GM19238 (cell line): ENCODE results near the gene TALDO1.

Experiments used
- DNase-seq: peaks from one replicate; pipeline ENCODE4 v3.0.0; 2011; ENCODE audit warnings: low spot score; ENCODE audit not compliant: insufficient read length

The TALDO1 gene

DNA sequence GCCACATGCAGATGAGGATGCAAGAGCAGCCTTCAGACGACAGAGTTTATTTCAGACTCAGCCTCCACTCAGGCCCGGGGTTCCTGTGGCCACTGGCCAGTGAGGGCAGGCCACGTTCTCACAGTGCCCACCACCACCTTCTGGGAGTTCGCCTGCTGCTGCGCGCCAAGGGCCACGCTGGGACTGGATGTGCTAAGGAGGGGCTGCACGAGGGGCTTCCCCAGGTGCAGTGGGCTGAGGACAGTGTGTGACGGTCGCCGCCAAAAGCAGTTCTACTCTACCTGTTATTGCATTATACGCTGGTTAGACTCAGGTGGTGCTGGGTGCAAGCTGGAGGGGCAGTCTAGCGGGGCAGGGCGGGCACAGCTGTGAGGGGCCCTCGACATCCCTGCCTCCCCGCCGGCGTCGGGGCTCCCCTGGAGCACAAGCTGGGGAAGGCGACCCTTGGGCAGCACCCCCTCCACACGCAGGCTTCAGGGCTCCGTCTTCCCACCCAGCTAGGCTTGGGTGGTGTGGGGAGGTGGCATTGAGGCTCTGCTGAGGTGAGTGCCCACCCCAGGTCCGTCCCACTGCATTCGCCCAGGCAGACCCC lies 39.9 kb downstream of the TALDO1 start:
- no peak for DNase-seq

DNA sequence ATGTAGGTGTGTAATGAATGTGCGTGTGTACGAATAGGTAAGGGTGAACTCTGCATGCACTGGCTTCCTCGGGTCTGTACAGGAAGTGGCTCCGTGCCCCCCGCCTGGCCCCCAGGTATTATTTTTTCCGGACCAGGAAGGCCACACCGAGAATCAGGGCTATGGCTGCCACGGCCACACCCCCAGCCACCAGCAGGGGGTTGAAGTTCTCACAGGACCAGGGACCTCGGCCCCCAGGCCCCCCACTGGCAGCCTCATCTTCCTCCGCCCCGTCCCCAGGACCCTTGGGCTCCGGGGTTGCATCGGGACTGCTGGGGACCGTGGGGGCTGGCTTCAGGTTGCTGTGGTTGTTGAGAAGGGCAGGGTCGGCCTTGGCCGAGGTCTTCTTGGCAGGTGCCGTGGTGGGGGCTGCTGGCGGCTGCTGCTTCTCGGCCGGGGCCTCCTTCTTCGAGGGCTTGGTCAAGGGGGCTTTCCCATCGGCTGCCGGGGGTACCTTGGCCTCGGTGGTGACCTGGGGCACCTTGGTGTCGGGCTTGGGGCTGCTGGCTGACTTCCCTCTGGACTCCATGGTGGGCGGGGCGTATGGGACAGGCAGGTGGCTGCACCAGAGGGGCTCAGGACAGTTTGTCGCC lies 40.9 kb downstream of the TALDO1 start:
- no peak for DNase-seq

DNA sequence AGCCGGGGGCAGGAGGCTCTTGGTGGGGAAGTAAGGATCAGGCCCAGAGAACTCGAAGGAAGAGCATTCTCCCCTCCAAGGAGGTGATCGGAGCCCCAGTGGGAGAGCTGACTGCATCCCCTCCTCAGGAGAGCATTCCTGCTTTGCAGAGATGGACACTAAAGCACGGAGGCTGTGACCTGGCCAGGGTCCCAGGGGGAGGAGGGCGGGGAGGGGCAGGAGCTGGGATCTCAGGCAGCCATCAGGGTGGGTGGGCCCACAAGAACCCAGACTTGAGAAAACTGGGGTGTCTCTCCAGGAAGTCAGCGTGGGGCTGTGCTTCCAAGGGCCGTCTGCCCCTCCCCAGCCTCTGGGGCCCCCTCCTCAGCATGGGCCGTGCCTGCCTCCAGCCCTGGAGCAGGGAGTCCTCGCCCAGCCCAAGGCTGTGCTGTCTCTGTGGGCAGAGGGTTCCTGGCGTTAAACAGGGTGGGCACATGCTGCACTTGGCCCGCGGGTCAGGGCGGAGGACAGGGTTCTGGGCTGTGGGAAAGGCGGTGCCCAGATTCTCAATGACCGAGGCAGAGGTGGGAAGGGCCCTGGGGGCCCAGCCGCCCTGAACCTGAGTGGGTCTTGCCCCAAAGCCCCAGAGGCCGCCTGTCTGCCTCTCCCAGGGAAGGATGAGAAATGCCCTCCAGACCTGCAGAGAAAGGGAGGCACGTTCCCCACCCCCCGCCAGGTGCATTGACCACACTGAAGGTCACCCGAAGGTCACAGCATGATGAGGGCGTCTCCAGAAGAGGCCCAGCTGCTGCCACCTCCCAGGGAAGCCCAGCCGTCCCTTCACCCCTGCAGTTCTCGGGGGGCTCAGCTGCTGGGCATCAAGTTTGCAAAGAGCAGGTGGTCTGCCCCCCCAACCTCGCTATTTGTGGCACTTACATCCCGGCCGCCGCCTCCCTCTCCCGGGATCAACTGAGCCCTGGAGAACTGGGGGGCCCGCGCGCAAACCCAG lies 42.0 kb downstream of the TALDO1 start:
- DNase-seq = no peak

DNA sequence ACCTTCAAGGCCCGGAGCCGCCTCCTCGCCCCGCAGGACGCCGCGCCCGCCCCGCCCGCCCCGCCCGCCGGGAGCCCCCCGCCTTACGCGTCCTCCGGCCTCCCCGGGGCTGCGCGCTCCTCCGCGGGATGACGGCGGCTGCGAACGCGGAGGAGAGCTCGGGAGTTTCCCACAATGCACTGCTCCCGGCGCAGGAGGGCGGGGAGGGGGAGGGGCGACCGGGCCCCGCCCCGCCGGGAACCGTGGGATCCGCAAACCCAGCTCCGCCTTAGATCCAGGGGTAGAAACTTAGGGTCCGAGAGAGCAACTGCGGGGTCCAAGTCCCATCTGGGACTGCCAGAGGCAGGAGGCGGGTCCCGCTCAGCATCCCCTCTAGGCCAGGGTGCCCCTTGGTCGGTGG lies 42.7 kb downstream of the TALDO1 start, which contains the start of gene CEND1:
TSS of gene CEND1 (minus strand) at position 148 of the 400 bp plus-strand sequence. CDS start 1,514 bp downstream, outside the sequence.
- no peak for DNase-seq

DNA sequence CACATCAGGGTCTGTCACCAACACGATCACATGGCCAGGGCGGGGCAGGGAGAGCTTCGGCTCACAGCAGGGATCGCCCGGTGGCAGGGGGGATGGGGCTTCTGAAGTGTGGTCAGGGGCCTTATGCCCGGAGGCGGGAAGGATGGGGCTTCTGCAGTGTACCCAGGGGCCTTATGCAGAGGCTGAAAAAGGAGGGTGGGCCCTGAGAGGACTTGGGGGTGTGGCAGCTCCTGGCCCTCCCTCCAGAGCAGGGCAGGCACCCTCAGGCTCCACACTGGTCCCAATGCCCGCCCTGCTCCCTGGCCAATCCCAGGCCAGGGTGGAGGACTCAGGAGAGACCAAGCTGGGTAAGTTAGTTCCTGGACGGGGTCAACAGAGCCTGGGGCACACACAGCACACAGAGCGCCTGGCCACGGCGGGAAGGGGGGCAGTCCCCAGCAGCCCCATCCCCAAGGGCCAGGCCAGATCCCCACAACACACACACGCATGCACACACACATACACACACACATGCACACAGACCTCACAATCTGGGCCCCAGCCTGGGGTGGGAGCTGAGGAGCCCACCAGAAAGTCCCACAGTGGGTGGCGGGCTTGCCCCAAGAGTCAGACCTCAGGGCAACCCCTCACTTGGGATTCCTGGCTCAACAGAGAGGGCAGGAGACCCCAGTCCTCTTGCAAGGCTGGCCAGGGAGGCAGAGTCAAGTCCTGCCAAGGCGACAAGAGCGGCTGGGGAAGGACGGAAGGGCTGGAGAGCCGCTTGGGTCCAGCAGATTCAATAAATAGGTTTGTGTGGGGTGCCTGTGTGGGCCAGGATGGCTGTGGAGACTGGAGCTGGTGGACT lies 43.7 kb downstream of the TALDO1 start:
- DNase-seq = no peak

DNA sequence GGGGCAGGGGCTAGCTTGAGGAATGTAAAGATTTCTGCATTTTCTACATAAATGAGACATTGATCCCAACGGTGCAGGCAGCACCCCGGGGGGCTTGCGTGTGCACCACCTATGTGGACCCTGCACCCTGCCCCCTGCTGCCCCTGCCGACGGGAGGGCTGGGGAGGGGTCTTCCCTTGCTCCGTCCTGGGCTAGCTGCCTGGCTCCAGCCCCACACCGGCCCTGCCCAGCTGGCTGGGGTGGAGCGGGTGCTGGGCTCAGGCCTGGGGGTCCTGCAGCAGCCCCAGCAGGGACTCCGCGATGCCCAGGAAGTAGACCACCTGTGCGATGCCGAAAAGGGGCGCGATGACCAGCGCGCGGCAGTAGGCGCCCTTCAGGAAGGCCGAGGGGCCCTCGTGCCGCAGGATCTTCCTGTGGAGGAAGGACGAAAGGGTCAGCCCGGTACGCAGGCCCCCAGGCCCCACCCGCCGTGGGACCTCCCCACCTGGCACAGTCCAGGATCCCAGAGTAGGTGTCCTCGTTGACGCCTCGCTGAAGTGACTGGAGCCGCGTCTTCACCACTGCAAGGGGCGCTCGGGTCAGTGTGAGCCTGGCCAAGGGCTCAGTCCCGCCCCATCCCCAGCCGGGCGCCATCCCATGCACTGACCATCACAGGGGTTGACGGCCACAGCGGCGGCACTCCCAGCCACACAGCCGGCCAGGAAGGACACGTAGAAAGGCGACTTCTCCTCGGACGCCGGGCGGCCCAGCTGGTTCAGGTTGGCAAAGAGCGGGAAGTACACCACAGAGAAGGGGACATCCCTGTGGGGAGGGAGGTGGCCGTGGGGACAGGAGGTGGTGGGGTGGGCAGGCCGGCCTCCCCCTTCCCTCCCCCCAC lies 44.6 kb downstream of the TALDO1 start:
- DNase-seq = no peak

DNA sequence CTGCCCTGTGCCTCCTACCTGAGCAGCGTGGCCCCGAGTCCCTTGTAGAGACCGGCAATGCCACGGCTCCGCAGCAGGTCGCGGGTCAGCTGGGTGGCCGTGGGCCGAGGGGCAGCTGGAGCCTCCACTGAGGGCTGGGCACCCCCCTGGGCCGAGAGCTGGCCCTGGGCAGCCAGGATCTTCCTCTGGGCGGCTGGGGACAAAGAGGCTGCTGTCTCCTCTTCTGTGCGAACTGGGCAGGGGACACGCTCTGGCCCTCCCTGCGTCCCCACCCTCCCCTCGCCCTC lies 45.2 kb downstream of the TALDO1 start:
- DNase-seq = no peak

DNA sequence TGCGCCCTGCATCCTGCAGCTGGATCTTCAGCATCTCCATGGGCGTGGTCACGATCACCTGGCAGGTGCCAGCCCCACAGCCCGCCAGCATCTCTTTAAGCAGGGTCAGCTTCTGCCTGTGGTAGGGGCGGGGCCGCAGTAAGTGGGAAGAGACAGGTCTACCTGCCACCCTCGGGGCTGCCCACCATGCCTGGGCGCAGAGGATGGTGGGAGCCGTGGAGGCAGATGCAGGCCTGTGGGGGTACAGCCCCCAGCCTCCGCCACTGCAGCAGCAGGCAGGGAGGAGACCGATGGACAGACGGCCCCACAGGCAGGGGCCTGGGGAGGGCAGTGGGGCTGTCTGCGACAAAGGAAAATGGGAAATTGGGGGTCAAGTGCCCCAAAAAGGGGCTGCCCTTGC lies 45.6 kb downstream of the TALDO1 start:
- DNase-seq = no peak

DNA sequence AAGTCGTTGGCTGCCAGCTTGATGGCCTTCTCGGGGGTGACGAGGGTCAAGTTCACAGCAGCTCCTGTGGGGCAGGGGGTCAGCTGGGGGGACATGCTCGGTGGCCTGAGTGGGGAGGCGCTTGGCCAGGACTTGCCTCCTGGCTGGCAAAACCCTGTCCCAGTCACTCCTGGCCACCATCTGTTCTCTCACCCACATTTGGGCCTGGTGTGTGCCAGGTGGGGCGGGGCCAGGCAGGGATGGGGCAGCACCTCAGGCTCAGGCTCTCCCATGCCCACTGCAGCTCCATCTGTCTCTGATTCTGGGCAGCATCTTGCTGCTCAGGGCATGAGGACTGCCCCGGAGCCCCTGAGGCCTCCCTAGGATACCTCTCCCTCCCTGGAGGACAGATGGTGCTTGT lies 46.3 kb downstream of the TALDO1 start:
- no peak for DNase-seq

DNA sequence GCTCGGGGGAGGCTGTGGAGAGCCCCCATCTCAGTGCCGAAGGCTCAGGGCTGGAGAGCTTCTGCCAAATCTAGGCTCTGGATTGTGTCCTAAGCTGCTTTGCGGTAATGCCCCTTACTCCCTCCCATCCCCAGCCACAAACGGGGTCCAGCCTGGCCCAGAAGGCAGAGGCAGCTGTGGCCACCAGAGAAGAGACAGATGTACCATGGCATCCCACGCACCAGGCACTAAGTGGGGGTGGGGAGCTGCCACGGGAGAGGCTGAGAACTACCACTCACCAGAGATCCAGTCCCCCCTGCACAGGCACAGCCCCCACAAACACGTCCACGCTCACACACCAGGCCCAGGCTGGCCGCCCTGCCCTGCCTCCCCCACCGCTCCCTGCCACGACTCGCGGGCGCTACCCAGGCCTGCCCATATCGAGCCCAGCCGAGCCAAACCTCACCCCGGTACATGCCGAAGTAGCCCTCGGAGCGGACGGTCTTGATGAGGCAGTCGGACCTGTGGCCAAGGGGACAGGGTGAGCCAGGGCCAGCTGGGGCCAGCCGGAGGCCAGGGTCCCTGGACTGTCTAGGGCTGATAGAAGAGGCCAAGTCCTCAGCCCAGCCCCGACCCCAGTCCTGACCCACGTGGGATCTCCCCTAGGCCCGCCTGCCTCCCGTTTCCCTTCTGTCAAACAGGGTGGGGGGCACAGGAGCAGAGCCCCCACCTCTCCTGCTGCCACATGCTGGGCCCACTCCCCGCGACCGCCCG lies 46.9 kb downstream of the TALDO1 start:
- no peak for DNase-seq

DNA sequence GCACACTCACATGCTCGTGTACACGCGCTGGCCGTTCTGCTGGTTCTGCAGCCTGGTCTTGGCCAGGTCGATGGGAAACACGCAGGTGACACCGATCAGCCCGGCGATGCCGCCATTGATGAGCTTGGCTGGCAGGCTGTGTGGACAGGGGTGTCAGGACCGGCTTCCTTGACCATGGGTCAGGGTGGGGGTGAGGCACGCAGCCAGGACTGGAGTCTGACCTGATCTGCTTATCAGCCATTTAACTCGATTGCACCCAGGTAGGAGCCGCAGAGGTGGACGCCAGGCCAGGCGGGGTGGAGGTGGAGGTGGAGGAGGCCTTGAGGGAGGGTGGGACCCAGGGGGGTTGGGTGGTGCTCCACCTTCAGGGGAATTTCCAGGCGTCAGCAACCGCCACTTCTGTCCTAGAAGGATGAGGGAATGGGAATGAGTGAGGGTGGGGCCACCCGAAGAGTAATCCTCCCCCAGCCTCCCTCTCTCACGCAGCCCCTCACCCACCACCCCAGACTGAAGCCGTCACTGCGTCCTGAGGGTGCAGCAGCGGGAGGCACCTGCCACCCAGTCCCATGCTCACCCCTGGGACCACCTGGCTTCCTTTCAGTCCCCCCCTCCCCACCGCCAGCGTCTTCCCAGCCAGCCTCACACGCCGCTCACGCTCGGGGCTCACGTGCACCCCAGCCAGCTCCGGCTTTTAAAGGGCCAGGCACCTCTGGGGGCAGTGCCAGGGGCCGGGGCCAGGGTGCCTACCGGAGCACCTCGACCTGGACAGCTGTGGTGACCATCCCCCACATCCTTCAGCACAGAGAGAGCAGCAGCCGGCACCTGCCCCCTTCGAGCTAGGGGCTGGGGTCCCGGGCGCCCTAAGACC lies 47.7 kb downstream of the TALDO1 start:
- DNase-seq = no peak

DNA sequence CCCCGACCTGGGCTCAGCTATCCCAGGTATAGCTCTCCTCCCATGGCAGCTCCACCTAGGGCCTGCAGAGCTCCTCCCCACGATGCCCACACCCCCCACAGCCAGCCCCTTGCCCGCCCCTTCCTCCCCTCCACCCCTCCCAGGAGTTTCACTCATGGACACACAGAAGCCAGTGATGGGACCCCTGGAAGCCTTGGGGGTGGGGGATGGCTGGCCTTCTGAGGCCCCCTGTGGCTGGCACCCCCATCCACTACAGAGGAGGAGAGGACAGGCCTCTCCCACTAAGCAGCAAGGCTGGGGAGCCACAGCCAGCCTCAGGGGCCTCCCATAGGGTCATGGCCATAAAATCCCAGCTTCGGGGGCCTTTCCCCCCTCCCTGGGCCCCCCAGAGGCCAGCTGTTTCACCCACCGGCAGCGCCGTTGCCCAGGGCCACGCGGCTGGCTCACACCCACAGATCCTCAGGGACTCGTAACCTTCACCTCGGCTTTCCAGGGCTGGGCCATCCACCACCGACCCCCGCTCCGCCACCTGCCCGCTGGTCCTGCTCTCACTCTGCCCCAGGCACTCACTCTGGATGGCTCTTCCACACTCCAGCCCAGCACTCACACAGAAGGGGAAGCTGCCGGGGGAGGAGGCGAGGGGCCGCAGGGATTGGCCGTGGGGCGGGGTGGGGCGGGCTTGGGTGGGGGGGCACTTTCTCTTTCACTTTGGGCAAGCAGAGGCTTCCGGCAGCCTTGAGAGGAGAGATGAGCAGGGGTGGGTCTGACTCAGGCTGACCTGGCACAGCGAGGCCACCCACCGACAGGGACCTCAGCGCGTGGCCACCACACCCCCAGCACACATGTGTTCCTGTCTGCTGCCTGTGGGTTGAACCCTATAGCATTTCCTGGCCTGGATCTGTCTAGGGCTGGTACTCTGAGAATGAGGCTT lies 48.6 kb downstream of the TALDO1 start:
- DNase-seq = peak; percentile 99

DNA sequence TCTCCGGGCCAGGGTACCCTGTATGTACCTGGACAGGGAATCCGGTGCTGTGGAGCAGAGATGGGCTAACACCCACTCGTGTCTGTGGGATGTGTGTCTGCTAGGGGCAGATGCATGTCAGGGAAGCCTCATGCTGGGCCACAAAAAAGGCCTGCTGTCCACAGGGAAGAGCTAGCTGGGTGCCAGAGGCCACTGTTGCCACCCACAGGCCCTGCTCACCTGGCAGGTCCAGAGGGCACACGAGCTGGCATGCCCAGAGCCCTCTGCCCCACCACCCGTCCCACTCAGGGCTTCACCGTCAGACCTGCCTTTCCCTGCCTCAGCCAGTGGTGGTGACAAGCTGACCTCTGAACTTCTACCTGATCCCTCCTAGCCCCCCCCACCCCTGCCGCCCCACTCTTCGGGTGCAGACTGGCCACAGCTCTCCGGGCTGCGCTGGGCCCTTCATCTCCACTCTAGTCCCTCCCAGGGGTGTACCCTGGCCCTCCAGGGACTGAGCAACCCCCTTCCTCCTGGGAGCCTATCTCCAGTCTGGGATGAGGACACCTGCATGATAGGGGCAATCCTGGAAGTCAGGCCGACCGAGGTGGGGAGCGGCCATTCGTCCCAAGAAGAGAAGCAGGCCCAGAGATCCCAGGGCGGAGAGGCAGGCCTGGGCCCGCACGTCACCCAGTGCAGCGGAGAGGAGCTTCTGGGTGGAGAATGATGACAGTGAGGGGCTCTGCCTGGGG lies 49.5 kb downstream of the TALDO1 start:
- DNase-seq = no peak

DNA sequence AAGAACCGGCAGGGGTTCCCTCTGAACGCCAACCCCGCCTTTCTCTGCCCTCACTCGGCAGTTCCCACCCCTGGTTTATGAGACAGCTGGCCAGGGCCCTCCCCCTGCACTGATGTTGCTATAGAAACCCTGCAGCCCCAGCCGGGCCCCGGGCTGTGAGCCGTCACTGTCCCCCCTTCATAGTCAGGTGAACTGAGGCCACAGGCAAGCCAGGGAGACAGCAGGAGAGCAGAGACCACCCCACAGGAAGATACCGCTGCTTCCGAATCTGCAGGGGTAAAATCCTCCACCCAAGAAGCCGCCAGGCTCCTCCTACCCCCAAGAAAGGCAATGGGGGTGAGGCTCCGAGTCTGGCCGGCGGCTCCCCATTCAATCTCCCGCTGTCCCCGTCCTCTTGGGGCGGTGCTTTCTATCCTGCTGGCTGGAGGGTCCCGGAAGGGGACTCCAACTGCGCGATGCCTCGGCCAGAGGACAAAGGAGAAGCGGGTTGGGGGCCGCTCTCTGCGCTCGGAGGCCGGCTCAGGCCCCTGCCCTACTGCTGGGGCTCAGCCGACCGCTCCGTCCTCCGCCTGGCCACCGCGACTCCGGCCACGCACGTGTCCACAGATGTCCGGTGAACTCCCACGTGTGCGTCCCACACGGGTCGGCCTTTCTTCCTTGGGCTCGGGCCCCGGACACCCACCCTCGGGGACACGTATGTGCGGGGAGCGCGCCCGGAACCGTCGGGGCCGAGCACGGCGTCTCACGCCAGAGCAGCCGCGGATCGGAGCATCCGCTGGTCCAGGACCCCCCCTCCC lies 50.2 kb downstream of the TALDO1 start:
- peak; percentile 96 for DNase-seq

DNA sequence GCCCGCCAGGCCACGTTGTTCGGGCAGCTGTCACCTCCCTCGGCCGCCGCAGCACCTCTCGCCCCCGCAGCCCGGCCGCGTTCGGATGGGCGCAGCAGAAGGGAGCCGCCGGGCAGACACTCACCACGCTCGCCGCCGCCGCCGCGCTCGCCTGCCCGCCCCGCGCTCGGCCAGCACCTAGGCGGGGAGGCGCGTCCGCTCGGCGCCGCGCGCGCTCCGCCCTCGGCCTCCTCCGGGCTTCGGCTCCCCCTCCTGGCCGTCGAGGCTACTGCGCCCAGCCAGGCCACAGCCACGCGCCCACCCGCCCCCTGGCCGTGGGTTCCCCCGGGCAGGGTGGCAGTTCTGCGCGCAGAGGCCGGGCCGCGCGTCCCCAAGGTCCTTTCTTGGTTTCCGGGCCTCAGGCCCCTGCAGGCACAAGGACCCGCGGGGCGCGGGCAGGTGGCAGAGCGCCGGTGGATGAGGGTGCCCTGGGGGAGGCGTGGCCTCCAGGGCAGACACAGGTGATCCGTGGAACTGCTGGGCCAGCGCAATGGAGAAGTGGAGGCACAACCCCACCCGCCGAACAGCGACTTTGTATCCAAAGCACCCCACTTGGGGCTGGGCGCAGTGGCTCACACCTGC lies 50.9 kb downstream of the TALDO1 start, which contains the start of gene SLC25A22:
TSS of gene SLC25A22 (minus strand) at position 189 of the 621 bp plus-strand sequence. CDS start 3,275 bp downstream, outside the sequence.
- peak; percentile 99 for DNase-seq
